H9 (cell line): Measurements from ENCODE around the gene PARD3. TPM values are rescaled to one million over a fixed set of nuclear protein-coding genes. Genes with fewer than 3 reads are reported as not detected.

Experiments
- DNase-seq: peaks from one replicate; pipeline ENCODE4 v3.0.0-alpha.2; 2017
- H2AFZ ChIP-seq: one replicate; pipeline ENCODE4 v1.6.1; 2013; ENCODE audit warnings: mild to moderate bottlenecking, low read length, control low read depth, moderate library complexity
- H2AK5ac ChIP-seq: 2 replicates; pipeline ENCODE4 v1.6.1; 2013; ENCODE audit warnings: low read length, control low read depth, mixed read lengths; ENCODE audit not compliant: insufficient read length
- H2BK120ac ChIP-seq: one replicate; pipeline ENCODE4 v1.6.1; 2013; ENCODE audit warnings: low read depth, mild to moderate bottlenecking, low read length, control low read depth, inconsistent platforms; ENCODE audit not compliant: poor library complexity, severe bottlenecking
- H2BK12ac ChIP-seq: 2 replicates; pipeline ENCODE4 v1.6.1; 2013; ENCODE audit warnings: low read length, control low read depth, mixed read lengths, low read depth; ENCODE audit not compliant: insufficient read length
- H2BK15ac ChIP-seq: 2 replicates; pipeline ENCODE4 v1.6.1; 2013; ENCODE audit warnings: low read depth, low read length, control low read depth
- H2BK20ac ChIP-seq: one replicate; pipeline ENCODE4 v1.6.1; 2013; ENCODE audit warnings: low read depth, mild to moderate bottlenecking, low read length, control low read depth, inconsistent platforms; ENCODE audit not compliant: poor library complexity, severe bottlenecking
- H2BK5ac ChIP-seq: 2 replicates; pipeline ENCODE4 v1.6.1; 2013; ENCODE audit warnings: low read length, control low read depth, mixed read lengths; ENCODE audit not compliant: insufficient read length
- H3K14ac ChIP-seq: 2 replicates; pipeline ENCODE4 v1.6.1; 2013; ENCODE audit warnings: low read length, control low read depth; ENCODE audit not compliant: insufficient read depth
- H3K18ac ChIP-seq: 2 replicates; pipeline ENCODE4 v1.6.1; 2013; ENCODE audit warnings: low read depth, mild to moderate bottlenecking, mixed read lengths, low read length, control low read depth; ENCODE audit not compliant: insufficient read length
- H3K23ac ChIP-seq: 2 replicates; pipeline ENCODE4 v1.6.1; 2013; ENCODE audit warnings: low read length, control low read depth, mixed read lengths, low read depth; ENCODE audit not compliant: insufficient read length
- H3K23me2 ChIP-seq: 2 replicates; pipeline ENCODE4 v1.6.1; 2013; ENCODE audit warnings: low read depth, mild to moderate bottlenecking, mixed read lengths, low read length, control low read depth; ENCODE audit not compliant: insufficient read length, poor library complexity, severe bottlenecking
- H3K27ac ChIP-seq: 2 replicates; pipeline ENCODE4 v1.5.1; 2013; ENCODE audit warnings: low read length, control low read depth, mixed read lengths, low read depth; ENCODE audit not compliant: insufficient read length
- H3K27me3 ChIP-seq: 2 replicates; pipeline ENCODE4 v1.6.1; 2013; ENCODE audit warnings: low read length, control low read depth, inconsistent platforms; ENCODE audit not compliant: insufficient read depth
- H3K4ac ChIP-seq: 2 replicates; pipeline ENCODE4 v1.6.1; 2013; ENCODE audit warnings: low read depth, mild to moderate bottlenecking, control low read depth, inconsistent platforms, low read length, moderate library complexity
- H3K4me1 ChIP-seq: 2 replicates; pipeline ENCODE4 v1.6.1; 2013; ENCODE audit warnings: low read length, control low read depth, inconsistent platforms; ENCODE audit not compliant: insufficient read depth
- H3K4me2 ChIP-seq: 2 replicates; pipeline ENCODE4 v1.6.1; 2013; ENCODE audit warnings: low read length, control low read depth, mixed read lengths; ENCODE audit not compliant: insufficient read length, insufficient read depth
- H3K56ac ChIP-seq: 2 replicates; pipeline ENCODE4 v1.6.1; 2013; ENCODE audit warnings: low read depth, mild to moderate bottlenecking, mixed read lengths, low read length, control low read depth; ENCODE audit not compliant: insufficient read length
- H3K79me1 ChIP-seq: 2 replicates; pipeline ENCODE4 v1.6.1; 2013; ENCODE audit warnings: low read depth, mild to moderate bottlenecking, moderate library complexity, low read length, control low read depth, inconsistent platforms; ENCODE audit not compliant: insufficient read depth, poor library complexity, severe bottlenecking
- H3K79me2 ChIP-seq: 2 replicates; pipeline ENCODE4 v1.6.1; 2013; ENCODE audit warnings: low read length, control low read depth, inconsistent platforms; ENCODE audit not compliant: insufficient read depth
- H3K9ac ChIP-seq: 2 replicates; pipeline ENCODE4 v1.6.1; 2013; ENCODE audit warnings: low read length, control low read depth, mixed read lengths; ENCODE audit not compliant: insufficient read length; ENCODE audit errors: extremely low read depth
- H3K9me3 ChIP-seq: one replicate; pipeline ENCODE4 v1.6.1; 2013; ENCODE audit warnings: low read depth, low read length, inconsistent platforms; ENCODE audit not compliant: control insufficient read depth
- H3T11ph ChIP-seq: one replicate; pipeline ENCODE4 v1.6.1; 2013; ENCODE audit warnings: mild to moderate bottlenecking, low read length, control low read depth, inconsistent platforms
- H4K20me1 ChIP-seq: one replicate; pipeline ENCODE4 v1.6.1; 2013; ENCODE audit not compliant: control insufficient read depth, insufficient read length, insufficient read depth
- H4K5ac ChIP-seq: 2 replicates; pipeline ENCODE4 v1.6.1; 2013; ENCODE audit warnings: low read depth, mild to moderate bottlenecking, mixed read lengths, low read length, control low read depth; ENCODE audit not compliant: insufficient read length
- H4K8ac ChIP-seq: replicated peaks from 2 replicates; pipeline ENCODE4 v1.6.1; 2013; ENCODE audit warnings: low read length, control low read depth, mixed read lengths, low read depth; ENCODE audit not compliant: insufficient read length
- H4K91ac ChIP-seq: 2 replicates; pipeline ENCODE4 v1.6.1; 2013; ENCODE audit warnings: low read depth, mild to moderate bottlenecking, moderate library complexity, mixed read lengths, low read length, control low read depth; ENCODE audit not compliant: insufficient read length
- H3K27ac Mint-ChIP-seq, 3 experiments: 2 replicates in 2 of 3; 3 replicates in 1 of 3; pipeline ENCODE4 v1.8.0; 2020 to 2021; ENCODE audit warnings: mixed read lengths in 3 of 3, mild to moderate bottlenecking in 1 of 3, moderate library complexity in 1 of 3
- H3K27me3 Mint-ChIP-seq: 2 replicates; pipeline ENCODE4 v1.8.0; 2021; ENCODE audit warnings: low read depth, mild to moderate bottlenecking, moderate library complexity, mixed read lengths
- H3K36me3 Mint-ChIP-seq, 3 experiments: 2 replicates in 2 of 3; 3 replicates in 1 of 3; pipeline ENCODE4 v1.8.0; 2020 to 2021; ENCODE audit warnings: low read depth in 3 of 3, mixed read lengths in 3 of 3; ENCODE audit not compliant: insufficient read depth in 1 of 3
- H3K4me1 Mint-ChIP-seq, 2 experiments: 2 replicates each; pipeline ENCODE4 v1.8.0; 2020; ENCODE audit warnings: mixed read lengths in 2 of 2
- H3K4me3 Mint-ChIP-seq, 2 experiments: 2 replicates in 1 of 2; 3 replicates in 1 of 2; pipeline ENCODE4 v1.8.0; 2020 to 2021; ENCODE audit warnings: mild to moderate bottlenecking in 2 of 2, mixed read lengths in 2 of 2, moderate library complexity in 1 of 2
- H3K9me3 Mint-ChIP-seq, 2 experiments: 2 replicates in 1 of 2; 3 replicates in 1 of 2; pipeline ENCODE4 v1.8.0; 2020; ENCODE audit warnings: mild to moderate bottlenecking in 2 of 2, mixed read lengths in 2 of 2, moderate library complexity in 1 of 2
- WGBS: extraction: QIAGEN DNeasy Blood & Tissue Kit; methylation state at CpG from one replicate; pipeline ENCODE4 v1.1.7; 2013; ENCODE audit warnings: missing lambda C conversion rate, low lambda C conversion rate, mixed read lengths; ENCODE audit not compliant: insufficient read length; ENCODE audit errors: extremely low coverage; 5-methylcytosine and 5-hydroxymethylcytosine counted together
- total RNA-seq: library from RNA; stranded (reverse); gene quantifications from 2 replicates; pipeline ENCODE4 v1.2.1, GENCODE V29; 2021
- TF ChIP-seq, protein P1 (sequence below): fragments of 200-600 bp; sonication (generic); conservative IDR thresholded peaks from 3 replicates; pipeline ENCODE4 v1.8.0; 2021; ENCODE audit warnings: antibody characterized with exemption, mild to moderate bottlenecking

The PARD3 gene
- total RNA-seq, 1 experiment from 2014 or later: 44.7 TPM

DNA sequence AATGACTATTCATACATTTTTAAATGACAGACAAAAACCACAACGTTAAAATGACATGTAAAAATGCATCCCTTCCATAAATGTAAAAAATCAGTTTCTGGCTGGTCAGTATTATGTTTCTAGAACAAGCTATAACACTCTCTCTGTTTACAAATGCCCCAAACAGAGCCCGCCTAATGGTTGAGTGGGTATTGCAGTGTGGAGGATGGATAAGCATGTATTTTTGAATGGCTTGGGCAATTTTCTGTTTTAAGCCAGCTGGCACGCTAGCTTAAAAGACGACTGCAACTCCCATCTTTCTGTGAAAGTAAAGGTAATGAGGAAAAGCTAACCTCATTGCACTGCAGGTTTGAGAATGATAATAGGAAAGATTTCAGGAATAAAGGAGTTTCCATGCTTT lies 430.7 kb downstream of the PARD3 start:
- H4K5ac ChIP-seq: no peak overlapping the region
- H2BK15ac ChIP-seq: no peak overlapping the region
- Mint-ChIP-seq H3K4me1 (peaks cover 13 to 14% of the 10 kb centered on the region in 2 experiments), H3K4me3 (no peak overlapping the region), H3K36me3 (peaks cover 5 to 13% (median 7%) of the 10 kb centered on the region in 3 experiments; a peak in 4 of 7 replicates), H3K27me3 (no peaks in the 10 kb centered on the region), H3K27ac (0 out of 7 replicates have a peak overlapping the region, but pooled peaks of 1 of the 3 experiments have one; percentile 16), H3K9me3 (no peaks in the 10 kb centered on the region)
- WGBS: no CpG with 5 or more reads among the region's 4 CpGs
- H3K14ac ChIP-seq: no peak overlapping the region
- H3T11ph ChIP-seq: no peak overlapping the region
- H3K23ac ChIP-seq: no peak overlapping the region
- no peak overlapping the region for H2BK20ac ChIP-seq
- H2BK12ac ChIP-seq: no peak overlapping the region
- TF ChIP-seq, protein P1, sequence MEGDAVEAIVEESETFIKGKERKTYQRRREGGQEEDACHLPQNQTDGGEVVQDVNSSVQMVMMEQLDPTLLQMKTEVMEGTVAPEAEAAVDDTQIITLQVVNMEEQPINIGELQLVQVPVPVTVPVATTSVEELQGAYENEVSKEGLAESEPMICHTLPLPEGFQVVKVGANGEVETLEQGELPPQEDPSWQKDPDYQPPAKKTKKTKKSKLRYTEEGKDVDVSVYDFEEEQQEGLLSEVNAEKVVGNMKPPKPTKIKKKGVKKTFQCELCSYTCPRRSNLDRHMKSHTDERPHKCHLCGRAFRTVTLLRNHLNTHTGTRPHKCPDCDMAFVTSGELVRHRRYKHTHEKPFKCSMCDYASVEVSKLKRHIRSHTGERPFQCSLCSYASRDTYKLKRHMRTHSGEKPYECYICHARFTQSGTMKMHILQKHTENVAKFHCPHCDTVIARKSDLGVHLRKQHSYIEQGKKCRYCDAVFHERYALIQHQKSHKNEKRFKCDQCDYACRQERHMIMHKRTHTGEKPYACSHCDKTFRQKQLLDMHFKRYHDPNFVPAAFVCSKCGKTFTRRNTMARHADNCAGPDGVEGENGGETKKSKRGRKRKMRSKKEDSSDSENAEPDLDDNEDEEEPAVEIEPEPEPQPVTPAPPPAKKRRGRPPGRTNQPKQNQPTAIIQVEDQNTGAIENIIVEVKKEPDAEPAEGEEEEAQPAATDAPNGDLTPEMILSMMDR: no peak
- no peak for DNase-seq
- H4K20me1 ChIP-seq: no peaks in the 10 kb centered on the region
- no peak overlapping the region for H3K27ac ChIP-seq
- no peak overlapping the region for H2BK5ac ChIP-seq
- H2AK5ac ChIP-seq: no peak overlapping the region
- H2BK120ac ChIP-seq: no peak overlapping the region
- no peak overlapping the region for H3K18ac ChIP-seq
- H4K8ac ChIP-seq: no peak overlapping the region
- H3K56ac ChIP-seq: no peak overlapping the region
- no peaks in the 10 kb centered on the region for H3K79me1 ChIP-seq
- no peaks in the 10 kb centered on the region for H3K23me2 ChIP-seq
- no peak overlapping the region for H4K91ac ChIP-seq
- no peak overlapping the region for H3K4ac ChIP-seq
- no peak overlapping the region for H2AFZ ChIP-seq
- no peak overlapping the region for H3K4me2 ChIP-seq
- H3K9me3 ChIP-seq: no peaks in the 10 kb centered on the region
- no peaks in the 10 kb centered on the region for H3K4me1 ChIP-seq
- no peaks in the 10 kb centered on the region for H3K79me2 ChIP-seq
- no peak overlapping the region for H3K9ac ChIP-seq
- no peaks in the 10 kb centered on the region for H3K27me3 ChIP-seq
